Ramos (cell line): ENCODE measurements around the gene DUSP2.

Source experiments
- in situ Hi-C: fragments of 300-500 bp; cut with MboI; formaldehyde crosslinking; loops from one replicate; pipeline ENCODE4 v1.14.3; 2022; ENCODE audit warnings: low sequenced_read_pairs; ENCODE audit not compliant: unreplicated experiment

Gene DUSP2

DNA sequence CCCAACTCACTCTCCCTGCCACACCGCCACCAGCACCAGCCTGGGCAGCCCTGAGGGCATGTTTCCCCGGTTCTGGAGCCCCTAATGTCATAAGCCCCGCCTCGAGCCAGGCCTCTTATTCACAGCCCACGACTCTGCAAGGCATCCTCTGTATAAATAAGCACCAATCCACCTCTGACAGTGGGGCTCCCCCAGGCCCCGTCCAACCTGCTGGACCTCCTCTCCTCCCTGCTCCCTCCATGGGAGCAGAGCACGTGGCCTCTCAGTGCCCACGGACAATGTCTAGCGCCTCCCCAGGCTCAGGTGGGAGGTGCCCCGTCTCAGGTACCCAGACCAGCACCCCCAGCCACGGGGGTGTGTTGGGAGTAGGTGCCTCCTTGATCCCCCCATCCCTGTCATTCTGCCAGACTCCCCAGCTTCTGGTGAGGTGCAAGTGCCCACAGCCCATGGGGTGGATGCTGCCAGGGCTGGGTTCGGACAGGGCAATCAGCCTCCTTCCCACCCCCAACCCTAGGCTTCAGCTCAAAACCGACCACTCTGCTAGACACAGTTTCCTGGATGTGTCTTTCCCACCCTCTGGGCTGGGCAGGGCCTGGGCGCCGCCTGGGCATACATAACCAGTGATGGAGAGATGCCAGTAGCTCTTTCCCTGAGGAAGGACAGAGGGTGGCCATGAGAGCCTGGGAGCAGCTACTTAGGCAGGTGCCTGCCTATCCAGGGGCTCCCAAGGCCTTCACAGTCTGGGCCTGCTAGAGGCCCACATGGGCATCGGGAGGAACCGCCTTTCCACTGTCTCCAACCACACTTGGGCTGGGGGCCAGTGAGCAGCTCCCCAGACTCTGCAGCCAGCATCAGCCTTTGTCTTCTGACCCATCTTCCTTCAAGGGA is 27.3 kb downstream of the DUSP2 start:
- in situ Hi-C loops, result loop anchor here (25.0 kb wide), 2 partner anchors 106 to 394 kb away; partner anchors contain the start of gene NEURL3

DNA sequence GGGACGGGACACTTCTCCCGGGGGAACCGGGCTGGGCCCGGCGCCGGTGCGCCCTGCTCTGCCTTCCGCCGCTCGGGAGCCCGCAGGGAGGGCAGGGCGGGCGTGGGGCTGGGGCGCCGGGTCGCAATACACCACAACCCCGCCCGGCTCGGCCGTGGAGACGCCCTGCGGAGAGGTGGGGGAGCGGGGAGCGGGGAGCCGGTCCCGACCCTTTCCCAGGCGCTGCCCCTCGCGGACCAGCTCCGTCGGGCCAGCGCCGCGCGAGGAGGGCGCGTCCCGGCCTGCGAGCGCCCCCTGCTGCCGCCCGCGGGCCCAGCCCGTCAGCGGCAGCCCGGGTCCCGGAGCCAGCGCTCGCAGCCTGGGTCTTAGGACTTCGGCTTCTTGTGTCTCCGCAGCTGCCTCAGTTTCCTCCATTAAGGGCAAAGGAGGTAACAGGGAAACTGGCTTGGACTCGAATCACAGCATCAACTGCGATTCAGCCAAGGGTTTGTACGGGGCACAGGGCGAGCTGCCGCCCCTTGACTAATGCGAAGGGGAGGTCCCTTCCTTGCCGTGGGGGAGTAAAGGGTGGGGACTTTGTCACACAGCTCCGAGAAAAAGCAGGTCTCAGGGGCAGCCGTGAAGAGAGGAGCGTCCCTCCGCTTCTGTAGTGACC is 28.2 kb downstream of the DUSP2 start:
- in situ Hi-C loops, result loop anchor here (25.0 kb wide), 2 partner anchors 105 to 395 kb away; partner anchors contain the start of gene NEURL3

DNA sequence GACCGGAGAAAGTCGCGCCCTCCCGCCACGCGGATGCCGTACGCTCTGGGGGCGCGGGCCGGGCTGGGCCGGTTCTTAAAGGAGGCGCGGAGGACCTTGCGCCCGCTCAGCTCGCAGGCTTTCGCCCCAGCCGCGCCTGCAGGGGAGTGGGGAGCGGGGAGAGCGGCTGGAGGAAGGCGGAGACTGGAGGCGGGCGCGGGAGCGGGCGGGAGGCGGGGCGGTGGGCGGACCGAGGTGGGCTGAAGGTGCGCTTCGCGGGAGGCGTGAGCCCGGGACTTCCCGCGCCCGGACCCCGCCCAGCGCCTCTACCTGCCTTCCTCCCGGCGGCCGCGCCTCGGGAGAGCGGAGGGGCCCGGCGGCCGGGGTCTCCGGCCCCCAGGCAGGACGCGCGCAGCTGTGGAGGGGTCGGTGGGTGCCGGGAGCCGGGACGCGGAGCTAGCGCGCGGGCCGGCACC is 28.8 kb downstream of the DUSP2 start, which contains the start of gene ADRA2B:
ADRA2B (minus strand) TSS at position 148 of the 455 bp plus-strand sequence. CDS start 422 bp downstream, outside the sequence.
- in situ Hi-C loops, result loop anchor here (25.0 kb wide), 2 partner anchors 104 to 396 kb away; partner anchors contain the start of gene NEURL3

- in situ Hi-C loops, result loop anchor here (25.0 kb wide), 2 partner anchors 104 to 396 kb away; partner anchors contain the start of gene NEURL3
Observed at GRCh38 chr2:96115631-96116423, 29.4 kb downstream of the DUSP2 start.

GRCh38 chr2:96114903-96115581 is 30.2 kb downstream of the DUSP2 start:
- in situ Hi-C loops, result loop anchor here (25.0 kb wide), 2 partner anchors 103 to 397 kb away; partner anchors contain the start of gene NEURL3

- in situ Hi-C loops, result loop anchor here (25.0 kb wide), 2 partner anchors 102 to 398 kb away; partner anchors contain the start of gene NEURL3
Observed at GRCh38 chr2:96114546-96114902, 30.7 kb downstream of the DUSP2 start.

GRCh38 chr2:96113951-96114350 is 31.3 kb downstream of the DUSP2 start:
- in situ Hi-C loops, result loop anchor here (25.0 kb wide), 2 partner anchors 102 to 398 kb away; partner anchors contain the start of gene NEURL3

GRCh38 chr2:96113367-96113677 is 31.9 kb downstream of the DUSP2 start:
- in situ Hi-C loops, result loop anchor here (25.0 kb wide), 2 partner anchors 101 to 399 kb away; partner anchors contain the start of gene NEURL3

DNA sequence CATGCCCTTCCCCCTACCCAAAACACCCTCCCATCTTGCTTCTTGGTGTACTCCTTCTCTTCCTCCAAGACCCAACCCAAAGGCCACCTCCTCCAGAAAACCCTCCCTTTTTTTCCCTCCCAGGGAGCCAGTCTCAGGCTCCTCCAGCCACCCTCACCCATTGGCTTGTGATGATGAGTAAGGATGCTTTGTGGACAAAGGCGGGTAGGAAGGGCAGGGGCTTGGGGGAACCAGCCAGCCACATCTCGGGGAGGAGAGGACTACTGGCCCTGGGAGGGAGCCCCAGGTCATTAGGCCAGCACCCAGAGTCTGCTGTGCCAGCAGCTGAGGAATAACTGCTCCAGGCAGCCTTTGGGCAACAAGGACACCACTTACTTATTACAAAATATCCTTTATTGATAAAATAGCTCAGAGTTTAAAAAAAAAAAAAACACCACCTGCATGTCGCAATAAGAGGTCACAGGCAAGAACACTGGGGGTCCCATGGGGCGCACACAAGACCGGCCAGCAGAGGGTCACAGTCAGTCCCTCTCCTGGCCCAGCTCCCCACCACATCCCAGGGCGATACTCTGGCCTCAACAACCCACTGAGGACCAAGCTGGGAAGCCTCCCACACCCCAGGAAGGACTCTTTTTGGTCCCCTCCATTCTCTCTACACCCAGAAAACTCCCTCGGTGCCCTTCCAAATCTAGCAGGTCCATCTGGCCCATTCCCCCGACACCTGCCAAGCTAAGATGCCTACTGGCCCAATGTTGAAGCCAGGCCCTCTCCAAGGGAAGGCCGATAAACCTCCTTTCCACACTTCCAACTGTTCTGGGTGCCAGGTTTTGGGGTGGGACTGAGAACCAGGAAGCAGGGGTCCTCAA is 32.5 kb downstream of the DUSP2 start:
- in situ Hi-C loops, result loop anchor here (25.0 kb wide), 2 partner anchors 100 to 400 kb away; partner anchors contain the start of gene NEURL3

GRCh38 chr2:96111823-96112500 is 33.3 kb downstream of the DUSP2 start:
- in situ Hi-C loops, result loop anchor here (25.0 kb wide), 2 partner anchors 100 to 400 kb away; partner anchors contain the start of gene NEURL3

DNA sequence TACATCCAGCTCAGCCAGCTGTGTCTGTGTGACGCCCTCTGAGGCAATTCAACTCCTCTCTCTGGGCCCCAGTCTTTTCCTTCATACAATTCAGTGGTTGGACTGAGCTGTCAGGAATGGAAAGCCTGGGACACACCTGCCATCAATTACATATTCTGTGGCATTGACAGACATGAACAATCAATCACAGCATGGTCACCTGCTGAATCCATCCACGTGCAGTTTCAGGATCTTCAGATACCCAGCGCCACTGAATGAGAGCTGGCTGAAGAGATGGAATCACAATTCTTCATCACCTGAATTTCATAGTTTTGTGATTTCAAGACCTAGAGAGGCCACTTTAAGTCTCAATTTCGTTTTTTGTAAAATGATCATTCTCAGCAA is 34.0 kb downstream of the DUSP2 start:
- in situ Hi-C loops, result loop anchor here (25.0 kb wide), 2 partner anchors 99 to 401 kb away; partner anchors contain the start of gene NEURL3

- in situ Hi-C loops, result loop anchor here (25.0 kb wide), 2 partner anchors 98 to 402 kb away; partner anchors contain the start of gene NEURL3
Observed at GRCh38 chr2:96110621-96111256, 34.5 kb downstream of the DUSP2 start.

- in situ Hi-C loops, result loop anchor here (25.0 kb wide), 2 partner anchors 98 to 402 kb away; partner anchors contain the start of gene NEURL3
Observed at GRCh38 chr2:96109931-96110511, 35.2 kb downstream of the DUSP2 start.

GRCh38 chr2:96109361-96109680 is 35.9 kb downstream of the DUSP2 start:
- in situ Hi-C loops, result loop anchor here (25.0 kb wide), 2 partner anchors 97 to 403 kb away; partner anchors contain the start of gene NEURL3

DNA sequence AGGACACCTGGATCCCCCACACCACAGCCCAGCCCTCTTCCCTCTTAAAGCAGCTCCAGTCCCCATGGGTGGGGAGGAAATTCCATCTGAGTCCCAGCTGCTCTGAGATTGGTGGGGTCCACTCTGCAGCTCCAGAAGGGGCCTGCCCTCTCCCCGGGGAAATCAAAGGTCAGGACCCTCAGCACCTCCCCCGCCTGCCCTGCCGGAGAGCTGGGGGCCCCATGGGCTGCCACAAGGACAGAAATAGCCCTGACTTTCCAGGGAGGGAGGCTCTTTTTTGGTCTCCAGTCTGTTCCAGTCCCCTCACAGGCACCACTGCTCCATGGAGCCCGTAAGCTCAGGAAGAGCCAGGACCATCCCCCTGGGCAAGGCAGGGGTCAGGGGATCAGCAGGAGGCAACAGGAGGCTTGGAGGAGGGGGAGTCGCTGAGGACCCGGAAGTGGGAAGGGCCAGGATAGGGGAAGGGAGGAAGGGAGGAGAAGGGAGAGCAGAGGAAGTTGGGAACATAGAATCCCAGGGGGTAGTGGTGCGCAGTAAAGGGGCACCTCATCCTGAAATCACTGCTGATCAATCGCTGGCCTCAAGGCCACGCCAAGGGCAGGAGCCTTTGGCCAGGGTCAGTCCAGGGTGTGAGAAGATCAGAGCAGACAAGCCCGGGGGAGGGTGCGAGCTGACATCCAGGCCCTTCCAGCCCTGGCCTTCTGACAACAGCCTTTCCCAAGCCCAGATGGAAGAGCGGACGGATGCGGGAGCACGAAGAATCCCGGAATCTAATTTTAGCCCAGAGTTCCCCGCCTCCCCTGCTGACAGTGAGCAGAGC is 36.5 kb downstream of the DUSP2 start:
- in situ Hi-C loops, result loop anchor here (25.0 kb wide), 2 partner anchors 96 to 404 kb away; partner anchors contain the start of gene NEURL3

DNA sequence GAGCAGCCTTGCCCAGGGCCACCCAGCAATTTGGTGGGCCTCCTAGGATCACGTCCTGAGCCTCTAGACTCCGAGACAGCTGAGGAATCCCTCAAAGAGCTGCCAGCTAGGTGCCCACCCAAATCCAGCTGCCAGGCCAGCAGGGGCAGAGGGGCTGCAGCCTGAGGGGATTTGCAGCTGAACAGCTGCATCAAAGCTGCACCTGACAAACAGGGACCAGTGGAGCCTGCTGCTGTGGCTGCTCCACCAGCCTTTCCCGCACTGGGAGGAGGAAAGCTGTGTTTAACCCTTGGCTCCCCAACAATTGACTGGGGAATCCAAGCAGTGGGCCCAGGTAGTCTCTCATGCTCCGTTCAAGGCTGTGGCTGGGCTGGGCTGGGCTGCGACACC is 37.1 kb downstream of the DUSP2 start:
- in situ Hi-C loops, result loop anchor here (25.0 kb wide), 2 partner anchors 96 to 404 kb away; partner anchors contain the start of gene NEURL3
